ENCODE data around the gene SERPINA6. TPM values are rescaled to one million over a fixed set of nuclear protein-coding genes. Genes with fewer than 3 reads are reported as not detected.
"Not testable (repeated sequence)": the region's sequence is repeated elsewhere in the genome, so short reads cannot be mapped to it uniquely, and the experiment has no call there.

The SERPINA6 gene, protein sequence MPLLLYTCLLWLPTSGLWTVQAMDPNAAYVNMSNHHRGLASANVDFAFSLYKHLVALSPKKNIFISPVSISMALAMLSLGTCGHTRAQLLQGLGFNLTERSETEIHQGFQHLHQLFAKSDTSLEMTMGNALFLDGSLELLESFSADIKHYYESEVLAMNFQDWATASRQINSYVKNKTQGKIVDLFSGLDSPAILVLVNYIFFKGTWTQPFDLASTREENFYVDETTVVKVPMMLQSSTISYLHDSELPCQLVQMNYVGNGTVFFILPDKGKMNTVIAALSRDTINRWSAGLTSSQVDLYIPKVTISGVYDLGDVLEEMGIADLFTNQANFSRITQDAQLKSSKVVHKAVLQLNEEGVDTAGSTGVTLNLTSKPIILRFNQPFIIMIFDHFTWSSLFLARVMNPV
- total RNA-seq (under 1 TPM; 0.34 to 0.77 TPM), polyA plus RNA-seq (under 1 TPM; 0.18 to 0.35 TPM)
- long read RNA-seq, donor 1, result 0 reads
- long read RNA-seq, donor 2, result 0 reads
- long read RNA-seq, donor 3, result 0 reads
- long read RNA-seq, donor 4, result 0 reads
- long read RNA-seq, donor 5, result 0 reads

- Histone ChIP-seq H3K4me1 (ENCODE audit: control insufficient read depth in 5 of 5, insufficient read depth in 5 of 5, low read length in 5 of 5) (no peaks in the 10 kb centered on the region), H3K36me3 (ENCODE audit: control insufficient read depth in 4 of 4, insufficient read depth in 4 of 4, low read length in 4 of 4) (no peaks in the 10 kb centered on the region), H3K9ac (ENCODE audit: insufficient read depth in 1 of 2, low read length in 2 of 2) (no peak within 1 kb of the TSS), H3K9me3 (ENCODE audit: control insufficient read depth in 4 of 4, insufficient read depth in 3 of 4, low read length in 3 of 4) (peaks cover 0 to 2% (median 0%) of the 10 kb centered on the region in 4 donors), H3K27me3 (ENCODE audit: control insufficient read depth in 3 of 3, insufficient read depth in 3 of 3, low read length in 2 of 3) (no peaks in the 10 kb centered on the region), H3K27ac (ENCODE audit: low read depth in 1 of 2, low read length in 1 of 2) (no peak within 1 kb of the TSS), H3K4me3 (no peak within 1 kb of the TSS)
- ATAC-seq (ENCODE audit: insufficient read depth, low FRiP score) (peak; percentile 34), DNase-seq (no peak)
- 69 to 83% methylated on average over 15 of the region's 15 CpGs for WGBS, 2 donors
- TF ChIP-seq, protein P1, sequence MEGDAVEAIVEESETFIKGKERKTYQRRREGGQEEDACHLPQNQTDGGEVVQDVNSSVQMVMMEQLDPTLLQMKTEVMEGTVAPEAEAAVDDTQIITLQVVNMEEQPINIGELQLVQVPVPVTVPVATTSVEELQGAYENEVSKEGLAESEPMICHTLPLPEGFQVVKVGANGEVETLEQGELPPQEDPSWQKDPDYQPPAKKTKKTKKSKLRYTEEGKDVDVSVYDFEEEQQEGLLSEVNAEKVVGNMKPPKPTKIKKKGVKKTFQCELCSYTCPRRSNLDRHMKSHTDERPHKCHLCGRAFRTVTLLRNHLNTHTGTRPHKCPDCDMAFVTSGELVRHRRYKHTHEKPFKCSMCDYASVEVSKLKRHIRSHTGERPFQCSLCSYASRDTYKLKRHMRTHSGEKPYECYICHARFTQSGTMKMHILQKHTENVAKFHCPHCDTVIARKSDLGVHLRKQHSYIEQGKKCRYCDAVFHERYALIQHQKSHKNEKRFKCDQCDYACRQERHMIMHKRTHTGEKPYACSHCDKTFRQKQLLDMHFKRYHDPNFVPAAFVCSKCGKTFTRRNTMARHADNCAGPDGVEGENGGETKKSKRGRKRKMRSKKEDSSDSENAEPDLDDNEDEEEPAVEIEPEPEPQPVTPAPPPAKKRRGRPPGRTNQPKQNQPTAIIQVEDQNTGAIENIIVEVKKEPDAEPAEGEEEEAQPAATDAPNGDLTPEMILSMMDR (IDR thresholded peaks at IDR 0.05; ENCODE audit: control extremely low read depth, extremely low read depth), result no peak
Measured at GRCh38 chr14:94322648-94323570, at the start of gene SERPINA6. SERPINA6 (minus strand) TSS chr14:94323336; CDS start chr14:94314648, 8,688 bp downstream.

- H3K27ac ChIP-seq (ENCODE audit: low read depth in 1 of 2, low read length in 1 of 2), result no peak overlapping the region
Measured at GRCh38 chr14:94372021-94372605, 49.0 kb upstream of the SERPINA6 start.

GRCh38 chr14:94370524-94370910 is 47.4 kb upstream of the SERPINA6 start:
- H3K27me3 ChIP-seq (ENCODE audit: control insufficient read depth in 3 of 3, insufficient read depth in 3 of 3, low read length in 2 of 3), result no peaks in the 10 kb centered on the region
- H3K36me3 ChIP-seq (ENCODE audit: control insufficient read depth in 4 of 4, insufficient read depth in 4 of 4, low read length in 4 of 4), result no peaks in the 10 kb centered on the region
- H3K27ac ChIP-seq (ENCODE audit: low read depth in 1 of 2, low read length in 1 of 2), result no peak overlapping the region
- H3K4me1 ChIP-seq (ENCODE audit: control insufficient read depth in 5 of 5, insufficient read depth in 5 of 5, low read length in 5 of 5), result no peaks in the 10 kb centered on the region
- peak in 1 of 3 donors; percentile 4 for DNase-seq
- no peak overlapping the region for H3K4me3 ChIP-seq
- no peak for ATAC-seq (ENCODE audit: insufficient read depth, low FRiP score)
- WGBS, 2 donors, result 78 to 86% methylated on average over 4 to 6 of the region's 6 CpGs
- H3K9ac ChIP-seq (ENCODE audit: insufficient read depth in 1 of 2, low read length in 2 of 2), result no peak overlapping the region
- TF ChIP-seq, protein P1 (IDR thresholded peaks at IDR 0.05; ENCODE audit: control extremely low read depth, extremely low read depth), result no peak
- H3K9me3 ChIP-seq (ENCODE audit: control insufficient read depth in 4 of 4, insufficient read depth in 3 of 4, low read length in 3 of 4), result no peaks in the 10 kb centered on the region

More at GRCh38 chr14:94372021-94372605, 49.0 kb upstream of the SERPINA6 start:
- Histone ChIP-seq H3K4me3 (no peak overlapping the region), H3K9me3 (ENCODE audit: control insufficient read depth in 4 of 4, insufficient read depth in 3 of 4, low read length in 3 of 4) (no peaks in the 10 kb centered on the region), H3K36me3 (ENCODE audit: control insufficient read depth in 4 of 4, insufficient read depth in 4 of 4, low read length in 4 of 4) (no peaks in the 10 kb centered on the region), H3K4me1 (ENCODE audit: control insufficient read depth in 5 of 5, insufficient read depth in 5 of 5, low read length in 5 of 5) (no peaks in the 10 kb centered on the region), H3K9ac (ENCODE audit: insufficient read depth in 1 of 2, low read length in 2 of 2) (no peak overlapping the region), H3K27me3 (ENCODE audit: control insufficient read depth in 3 of 3, insufficient read depth in 3 of 3, low read length in 2 of 3) (no peaks in the 10 kb centered on the region)
- 79 to 82% methylated on average over 13 of the region's 13 CpGs for WGBS, 2 donors
- TF ChIP-seq, protein P1 (IDR thresholded peaks at IDR 0.05; ENCODE audit: control extremely low read depth, extremely low read depth), result no peak
- peak in 1 of 3 donors; percentile 2 for DNase-seq
- ATAC-seq (ENCODE audit: insufficient read depth, low FRiP score), result no peak

DNA sequence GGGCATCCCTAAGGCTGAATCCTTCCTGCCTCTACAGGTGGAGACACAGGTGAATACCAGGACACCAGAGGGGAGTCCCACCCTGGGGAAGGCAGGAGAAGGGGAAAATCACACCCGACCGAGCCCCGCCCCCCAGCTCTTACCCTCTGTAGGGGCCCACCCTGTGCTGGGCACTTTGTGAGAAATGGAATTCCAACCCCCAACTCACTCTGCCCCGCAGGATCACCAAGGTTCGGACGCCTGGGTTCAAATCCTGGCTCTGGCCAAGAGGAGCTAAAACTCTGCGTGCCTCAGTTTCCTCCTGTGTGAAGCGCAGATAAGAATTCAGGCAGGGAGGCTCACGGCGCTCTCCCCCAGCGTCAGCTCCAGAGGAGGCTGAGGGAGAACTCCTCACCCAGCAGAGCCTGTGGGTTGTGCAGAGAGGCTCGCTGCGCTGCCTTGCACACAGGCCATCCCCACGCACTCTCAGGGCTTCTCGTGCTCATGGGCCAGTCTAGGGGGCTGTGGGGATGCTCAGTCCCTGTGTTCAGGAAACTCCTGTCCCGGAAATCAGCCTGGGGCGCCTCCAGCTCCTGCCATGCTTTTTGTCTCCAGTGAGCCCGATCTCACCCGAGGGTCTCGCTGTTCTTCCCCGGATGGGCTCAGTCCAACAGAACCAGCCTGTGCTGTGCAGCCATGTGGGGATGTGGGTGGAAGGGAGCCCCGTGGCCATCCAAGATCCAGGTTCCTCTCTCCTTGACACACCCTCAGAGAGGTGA is 46.8 kb upstream of the SERPINA6 start:
- not testable (repeated sequence) for H3K27ac ChIP-seq (ENCODE audit: low read depth in 1 of 2, low read length in 1 of 2); H3K27me3 ChIP-seq (ENCODE audit: control insufficient read depth in 3 of 3, insufficient read depth in 3 of 3, low read length in 2 of 3); ATAC-seq (ENCODE audit: insufficient read depth, low FRiP score); H3K4me1 ChIP-seq (ENCODE audit: control insufficient read depth in 5 of 5, insufficient read depth in 5 of 5, low read length in 5 of 5); H3K36me3 ChIP-seq (ENCODE audit: control insufficient read depth in 4 of 4, insufficient read depth in 4 of 4, low read length in 4 of 4); H3K4me3 ChIP-seq; H3K9ac ChIP-seq (ENCODE audit: insufficient read depth in 1 of 2, low read length in 2 of 2); H3K9me3 ChIP-seq (ENCODE audit: control insufficient read depth in 4 of 4, insufficient read depth in 3 of 4, low read length in 3 of 4)
- WGBS, 2 donors, result 85 to 86% methylated on average over 18 to 20 of the region's 22 CpGs
- peak in 1 of 3 donors; percentile 7 for DNase-seq

Data from lung (tissue), 16 donors.